Putamen (tissue), 1 donor: ENCODE data around the gene WDR37.

ENCODE experiments used
- DNase-seq: peaks from one replicate; pipeline ENCODE4 v3.0.0-alpha.2; 2016; ENCODE audit warnings: low spot score

Gene WDR37

DNA sequence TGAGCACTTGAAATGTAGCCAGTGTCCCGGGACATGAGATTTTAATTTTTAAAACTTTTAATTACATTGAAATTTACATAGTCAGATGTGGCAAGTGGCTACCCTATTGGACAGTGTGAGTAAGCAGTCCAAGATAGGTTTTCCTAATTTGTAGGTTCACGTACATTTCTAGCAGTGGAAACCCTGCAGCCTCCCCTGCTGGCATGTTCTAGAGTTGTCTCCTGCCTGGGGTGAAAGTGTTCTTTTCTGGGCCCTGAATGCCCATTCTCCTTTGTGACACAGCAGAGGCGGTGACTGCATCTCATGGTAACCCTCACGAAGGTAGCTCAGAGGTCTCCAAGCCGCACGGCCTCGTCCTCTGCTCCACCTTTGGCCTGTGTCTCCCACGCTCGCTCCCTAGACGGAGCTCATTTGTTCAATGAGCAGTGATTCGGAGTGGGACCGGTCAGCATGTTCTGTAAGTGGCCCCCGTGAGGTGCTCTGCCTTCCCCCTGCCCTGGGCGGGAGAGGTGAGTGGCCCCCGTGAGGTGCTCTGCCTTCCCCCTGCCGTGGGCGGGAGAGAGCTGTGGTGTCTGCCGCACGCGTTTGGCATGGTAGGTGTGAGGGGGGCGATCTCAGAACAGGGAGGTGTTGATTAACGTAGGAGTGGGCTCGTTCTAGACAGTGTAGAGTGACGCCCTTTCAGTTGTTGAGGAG lies 18.0 kb downstream of the WDR37 start:
- DNase-seq, result no peak

GRCh38 chr10:1074748-1075308 lies 18.6 kb downstream of the WDR37 start:
- no peak for DNase-seq

DNA sequence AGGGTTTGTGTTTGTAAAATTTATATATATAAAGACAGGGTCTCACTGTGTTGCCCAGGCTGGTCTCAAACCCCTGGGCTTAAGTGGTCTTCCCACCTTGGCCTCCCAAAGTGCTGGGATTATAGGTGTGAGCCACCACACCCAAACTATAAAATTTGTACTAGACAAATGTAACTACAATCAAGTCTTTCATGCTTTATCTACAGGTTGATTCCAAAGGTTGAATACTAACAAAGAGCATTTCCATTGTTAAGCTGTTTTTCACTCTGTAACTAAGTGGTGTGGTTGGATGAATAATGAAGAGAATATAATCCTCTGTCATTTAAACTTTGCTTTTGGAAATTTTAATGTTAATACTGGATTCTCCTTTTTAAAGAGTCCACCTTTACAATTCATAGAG lies 22.5 kb downstream of the WDR37 start:
- DNase-seq, result no peak

- DNase-seq, result no peak
Measured at GRCh38 chr10:1083581-1083980, 27.4 kb downstream of the WDR37 start.

DNA sequence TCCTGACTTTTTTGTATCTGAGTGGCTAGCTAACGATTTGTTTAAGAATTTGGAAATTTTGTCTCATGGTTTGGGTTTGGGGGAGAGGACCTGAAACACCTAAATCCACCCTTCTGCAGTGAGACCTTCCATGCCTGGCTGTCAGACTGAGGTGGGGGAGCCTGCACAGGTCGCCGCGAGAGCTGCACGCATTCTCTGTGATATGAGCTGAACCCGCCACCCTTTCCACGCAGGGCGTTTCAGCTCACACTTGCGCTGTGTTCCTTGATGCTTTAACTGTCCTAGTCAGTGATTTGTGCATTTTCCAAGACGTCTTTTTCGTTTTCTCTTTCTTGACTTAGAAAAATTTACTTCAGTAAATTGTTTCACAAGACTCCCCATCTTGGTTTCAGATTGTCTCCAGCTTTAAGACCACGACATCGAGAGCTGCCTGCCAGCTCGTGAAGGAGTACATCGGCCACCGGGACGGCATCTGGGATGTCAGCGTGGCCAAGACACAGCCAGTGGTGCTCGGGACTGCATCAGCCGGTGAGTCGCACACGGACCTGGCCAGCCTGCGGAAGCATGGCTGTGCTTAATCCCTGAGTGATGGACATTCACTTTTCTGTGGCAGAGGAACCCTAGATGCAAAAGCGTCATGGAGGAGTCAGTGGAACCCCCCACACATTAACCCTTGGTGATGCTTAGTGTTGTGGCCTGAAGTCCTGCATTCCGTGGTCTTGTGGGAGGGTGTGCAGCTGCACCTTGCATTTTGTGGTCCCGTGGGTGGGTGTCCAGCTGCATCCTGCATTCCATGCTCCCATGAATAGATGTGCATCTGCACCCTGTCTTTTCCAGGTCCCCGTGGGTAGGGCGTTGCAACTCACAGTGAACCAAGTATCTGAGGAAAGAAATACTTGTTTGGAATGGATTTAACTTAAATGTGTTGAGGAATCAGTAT lies 28.1 kb downstream of the WDR37 start:
- DNase-seq, result no peak

DNA sequence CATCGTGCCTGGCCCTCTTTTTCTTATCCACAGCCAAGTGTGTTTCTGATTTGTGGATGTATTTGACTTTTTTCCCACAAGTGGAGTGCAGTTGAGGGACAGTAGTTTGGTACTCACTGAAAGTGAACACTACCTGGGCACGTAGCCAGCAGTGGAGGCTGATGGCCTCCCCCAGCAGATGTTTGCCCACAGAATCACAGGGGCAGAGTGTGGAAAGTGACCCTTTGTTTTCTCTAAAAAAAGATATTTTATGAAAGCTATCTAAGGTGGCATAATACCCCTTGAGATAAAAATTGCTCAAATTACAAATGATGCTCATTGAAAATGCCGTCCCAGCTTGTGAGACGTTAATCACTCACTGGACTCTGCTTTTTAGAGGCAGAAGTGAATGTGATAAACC lies 29.1 kb downstream of the WDR37 start:
- no peak for DNase-seq

GRCh38 chr10:1086787-1087186 lies 30.6 kb downstream of the WDR37 start:
- DNase-seq, result no peak

DNA sequence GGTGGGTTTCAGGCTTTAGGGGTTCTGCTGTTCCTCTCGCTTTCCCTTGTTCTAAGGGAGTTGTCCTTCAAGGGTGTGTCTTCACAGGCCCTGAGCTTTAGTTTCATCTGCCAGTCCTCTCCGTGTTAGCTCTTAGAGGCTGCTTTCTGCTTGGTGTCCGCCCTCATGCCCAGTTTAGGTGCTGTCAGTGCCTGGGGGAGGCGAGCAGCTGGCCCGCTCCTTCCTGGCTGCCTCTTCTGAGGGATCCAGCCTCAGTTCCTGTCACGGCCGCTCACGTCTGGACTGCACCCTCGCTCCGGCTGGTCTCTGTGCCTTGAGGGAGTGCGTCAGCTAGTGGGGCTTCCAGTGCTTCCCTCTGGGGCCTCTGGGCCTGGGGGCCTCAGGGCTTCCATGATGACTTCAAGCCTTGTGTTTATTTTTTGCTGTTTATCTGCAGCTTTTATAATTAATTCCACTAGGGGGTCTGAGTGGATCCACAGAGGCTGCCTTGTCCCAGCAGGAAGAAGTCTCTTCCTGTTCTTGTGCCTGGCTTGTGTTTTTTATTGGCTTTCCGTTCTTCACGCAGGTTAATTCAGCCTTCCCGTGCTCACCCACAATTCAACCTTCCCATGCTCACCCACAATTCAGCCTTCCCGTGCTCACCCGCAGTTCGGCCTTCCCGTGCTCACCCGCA lies 33.0 kb downstream of the WDR37 start:
- DNase-seq, result no peak

GRCh38 chr10:1090696-1091095 lies 34.5 kb downstream of the WDR37 start:
- DNase-seq, result no peak

DNA sequence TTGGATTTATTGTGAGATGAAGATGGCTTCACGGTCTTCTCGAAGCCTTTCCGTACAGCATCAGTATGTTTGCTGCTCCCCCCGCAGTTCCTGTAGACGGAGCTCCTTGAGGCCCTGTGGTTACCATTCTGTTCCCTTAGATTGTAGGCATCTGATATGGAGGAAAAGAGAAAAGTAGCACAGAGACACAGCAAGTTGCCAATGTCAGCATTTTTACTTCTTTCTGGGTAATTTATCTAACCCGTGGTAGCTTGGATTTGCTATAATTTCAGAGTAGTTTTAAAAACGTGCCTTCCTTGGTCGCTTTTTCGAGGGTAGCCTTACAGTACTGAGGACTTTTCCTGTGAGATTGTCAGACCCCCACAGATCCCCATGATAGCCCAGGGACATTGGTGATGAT lies 37.5 kb downstream of the WDR37 start:
- no peak for DNase-seq

DNA sequence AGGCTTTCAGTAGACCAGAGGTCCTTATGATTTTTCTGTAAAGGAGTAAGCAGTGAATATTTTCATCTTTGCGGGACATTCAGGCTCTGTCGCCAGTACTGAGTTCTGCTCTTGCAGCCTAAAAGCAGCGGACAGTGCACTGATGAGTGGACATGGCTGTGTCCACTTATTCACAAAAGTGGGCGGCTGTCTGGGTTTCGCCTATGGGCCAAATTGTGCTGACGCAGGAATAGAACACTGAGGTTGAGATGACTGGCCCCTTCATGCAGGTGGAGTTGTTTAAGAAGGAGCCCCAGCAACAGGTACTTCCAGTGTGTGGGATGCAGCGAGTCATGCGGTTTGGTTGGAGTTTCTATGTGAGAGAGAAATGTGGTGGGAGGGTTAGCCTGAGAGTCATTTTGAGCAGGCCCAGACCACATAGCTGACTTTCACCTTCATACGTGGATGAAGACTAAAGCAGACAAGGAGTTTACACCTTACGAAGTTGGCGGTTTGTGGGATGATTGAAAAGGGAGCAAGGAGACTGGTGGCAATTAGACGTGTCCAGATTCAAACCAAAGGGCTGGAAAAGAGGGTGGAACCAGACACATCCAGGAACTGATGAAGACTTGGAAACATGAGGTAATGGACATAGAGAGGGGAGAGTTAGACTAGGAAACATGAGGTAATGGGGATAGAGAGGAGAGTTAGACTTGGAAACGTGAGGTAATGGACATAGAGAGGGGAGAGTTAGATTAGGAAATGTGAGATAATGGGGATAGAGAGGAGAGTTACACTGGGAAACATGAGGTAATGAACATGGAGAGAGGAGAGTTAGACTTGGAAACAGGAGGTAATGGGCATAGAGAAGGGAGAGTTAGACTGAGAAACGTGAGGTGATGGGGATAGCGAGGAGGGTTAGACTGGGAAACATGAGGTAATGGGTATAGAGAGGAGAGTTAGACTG lies 38.2 kb downstream of the WDR37 start:
- no peak for DNase-seq

DNA sequence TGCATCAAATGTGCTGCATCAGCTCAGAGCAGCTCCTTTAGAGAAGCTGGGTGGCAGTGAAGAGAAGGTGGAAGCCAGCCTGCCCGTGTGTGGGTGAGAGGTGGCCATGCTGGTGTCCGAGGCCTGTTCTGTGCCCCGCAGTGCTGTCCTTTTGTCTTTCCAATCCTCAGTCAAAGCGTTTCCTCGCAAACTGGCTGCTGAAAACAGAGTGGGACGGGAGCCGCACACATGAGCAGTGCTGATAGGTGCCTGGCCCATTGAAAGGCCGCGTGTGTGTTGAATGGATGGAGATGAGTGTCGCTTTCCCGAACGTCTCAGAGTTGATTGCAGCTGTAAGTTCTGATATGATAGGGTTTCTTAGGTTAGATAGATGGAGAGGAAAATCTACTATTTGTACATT lies 39.3 kb downstream of the WDR37 start:
- DNase-seq, result no peak

DNA sequence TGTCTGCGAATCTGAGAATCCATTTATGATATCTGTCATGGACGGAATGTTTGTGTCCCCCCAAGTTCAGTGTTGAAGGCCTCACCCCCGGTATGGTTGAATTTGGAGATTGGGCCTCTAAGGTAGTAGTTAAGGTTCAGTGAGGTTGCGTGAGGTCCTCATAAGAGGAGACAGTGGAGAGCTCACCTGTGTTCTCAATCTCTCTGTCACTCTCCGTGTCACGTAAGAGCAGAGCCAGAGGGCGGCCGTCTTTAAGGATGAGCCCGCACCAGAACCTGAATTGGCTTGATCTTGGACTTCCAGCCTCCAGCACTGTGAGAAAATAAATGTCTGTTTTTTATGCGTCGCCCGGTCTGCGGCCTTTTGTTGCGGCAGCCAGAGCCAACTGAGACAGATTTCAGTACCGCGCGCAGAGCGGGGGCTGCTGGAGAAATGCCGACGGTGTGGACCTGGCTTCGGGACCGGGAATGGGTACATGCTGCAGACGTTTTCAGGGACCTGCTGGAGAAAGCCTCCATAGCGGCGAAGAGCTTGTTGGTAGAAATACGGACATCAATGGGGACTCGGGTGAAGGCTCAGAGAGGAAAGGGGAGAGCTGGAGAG lies 40.2 kb downstream of the WDR37 start:
- DNase-seq, result no peak

DNA sequence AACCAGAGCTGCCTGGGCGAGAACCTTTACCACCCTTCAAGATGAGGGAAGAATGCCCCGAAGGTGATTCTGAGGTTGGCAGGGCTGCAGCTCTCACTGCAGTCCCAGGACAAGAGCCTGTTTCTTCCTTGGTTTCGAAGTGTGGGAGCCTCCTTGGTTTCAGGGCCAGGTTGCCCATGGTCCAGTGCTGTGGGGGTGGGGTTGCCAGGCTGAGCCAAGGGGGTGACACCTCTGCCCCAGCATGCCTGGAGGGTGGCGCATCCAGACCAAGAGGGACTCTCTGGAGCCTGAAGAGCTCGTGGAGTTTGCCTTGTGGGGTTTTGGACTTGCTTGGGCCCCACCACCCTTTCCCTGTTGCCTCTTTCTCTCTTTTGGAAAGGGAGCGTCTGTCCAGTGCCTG lies 41.3 kb downstream of the WDR37 start:
- no peak for DNase-seq

- DNase-seq, result no peak
Measured at GRCh38 chr10:1100143-1100542, 44.0 kb downstream of the WDR37 start.

GRCh38 chr10:1100691-1101368 lies 44.6 kb downstream of the WDR37 start:
- DNase-seq, result no peak

DNA sequence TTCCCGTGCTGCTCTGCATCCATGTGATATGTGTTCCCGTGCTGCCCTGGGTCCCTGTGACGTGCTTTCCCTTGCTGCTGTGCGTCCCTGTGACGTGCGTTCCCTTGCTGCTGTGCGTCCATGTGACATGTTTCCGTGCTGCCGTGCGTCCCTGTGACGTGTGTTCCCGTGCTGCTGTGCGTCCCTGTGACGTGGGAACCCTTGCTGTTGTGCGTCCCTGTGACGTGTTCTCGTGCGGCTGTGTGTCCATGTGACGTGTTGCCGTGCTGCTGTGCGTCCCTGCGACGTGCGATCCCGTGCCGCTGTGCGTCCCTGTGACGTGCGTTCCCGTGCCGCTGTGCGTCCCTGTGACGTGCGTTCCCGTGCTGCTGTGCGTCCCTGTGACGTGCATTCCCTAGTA lies 45.8 kb downstream of the WDR37 start:
- DNase-seq, result no peak

- no peak for DNase-seq
Measured at GRCh38 chr10:1102416-1102815, 46.2 kb downstream of the WDR37 start.

DNA sequence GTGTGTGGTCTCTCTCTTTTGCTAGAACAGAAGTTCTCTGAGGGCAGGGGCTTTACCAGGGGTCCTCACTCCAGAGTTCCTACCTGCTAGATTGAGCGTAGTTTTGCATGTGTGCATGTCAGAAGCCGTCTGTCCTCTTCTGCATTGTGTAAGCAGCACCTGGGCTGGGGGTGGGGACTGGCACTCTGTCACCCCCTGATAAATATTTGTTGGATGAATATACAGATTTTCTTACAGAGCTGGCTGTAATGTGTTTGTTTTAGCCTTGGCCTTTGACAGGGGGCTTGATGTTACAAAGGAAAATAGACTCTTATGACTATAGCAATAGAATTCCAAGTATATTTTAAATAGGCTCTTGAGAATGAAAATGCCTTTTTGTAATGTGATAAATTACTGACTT lies 46.6 kb downstream of the WDR37 start:
- no peak for DNase-seq

GRCh38 chr10:1103551-1103950 lies 47.4 kb downstream of the WDR37 start:
- DNase-seq, result no peak
